ENCODE data around the gene KDM5C. TPM values are rescaled to one million over a fixed set of nuclear protein-coding genes. Genes with fewer than 3 reads are reported as not detected.

The KDM5C gene
- total RNA-seq, 1 donor from 2014 or later, result 62.4 TPM

GRCh38 chrX:53253293-53254020, 28.4 kb upstream of the KDM5C start:
- DNase-seq (ENCODE audit: low spot score in 2 of 2) (no peak), FAIRE-seq (no peak)

- no peak for FAIRE-seq
- DNase-seq (ENCODE audit: low spot score in 2 of 2), result no peak
These were observed 26.3 kb upstream of the KDM5C start for GRCh38 chrX:53251307-53251706.

GRCh38 chrX:53250556-53250955, 25.5 kb upstream of the KDM5C start:
- FAIRE-seq (no peak), DNase-seq (ENCODE audit: low spot score in 2 of 2) (no peak)

GRCh38 chrX:53249408-53250042, 24.5 kb upstream of the KDM5C start:
- FAIRE-seq (no peak), DNase-seq (ENCODE audit: low spot score in 2 of 2) (no peak)

- no peak for FAIRE-seq
- DNase-seq (ENCODE audit: low spot score in 2 of 2), result no peak
These were observed 22.9 kb upstream of the KDM5C start for GRCh38 chrX:53247928-53248327.

- DNase-seq (ENCODE audit: low spot score in 2 of 2), result no peak
- FAIRE-seq, result no peak
These were observed 21.2 kb upstream of the KDM5C start for GRCh38 chrX:53246231-53246630.

- FAIRE-seq, result no peak
- no peak for DNase-seq (ENCODE audit: low spot score in 2 of 2)
These were observed 19.6 kb upstream of the KDM5C start for GRCh38 chrX:53244610-53245009.

GRCh38 chrX:53242310-53242709, 17.3 kb upstream of the KDM5C start:
- no peak for FAIRE-seq
- no peak for DNase-seq (ENCODE audit: low spot score in 2 of 2)

- DNase-seq (ENCODE audit: low spot score in 2 of 2) (no peak), FAIRE-seq (no peak)
These were observed 16.6 kb upstream of the KDM5C start for GRCh38 chrX:53241558-53241957.

GRCh38 chrX:53239474-53239873, 14.5 kb upstream of the KDM5C start:
- DNase-seq (ENCODE audit: low spot score in 2 of 2) (no peak), FAIRE-seq (no peak)

- FAIRE-seq (no peak), DNase-seq (ENCODE audit: low spot score in 2 of 2) (no peak)
These were observed 12.0 kb upstream of the KDM5C start for GRCh38 chrX:53237056-53237455.

GRCh38 chrX:53236025-53236679, 11.1 kb upstream of the KDM5C start:
- DNase-seq (ENCODE audit: low spot score in 2 of 2), result no peak
- FAIRE-seq, result no peak

- DNase-seq (ENCODE audit: low spot score in 2 of 2), result no peak
- no peak for FAIRE-seq
These were observed 10.6 kb upstream of the KDM5C start for GRCh38 chrX:53235566-53235965.

- DNase-seq (ENCODE audit: low spot score in 2 of 2) (no peak), FAIRE-seq (no peak)
These were observed 9.5 kb upstream of the KDM5C start for GRCh38 chrX:53234484-53234883.

GRCh38 chrX:53233536-53233935, 8.5 kb upstream of the KDM5C start:
- no peak for DNase-seq (ENCODE audit: low spot score in 2 of 2)
- no peak for FAIRE-seq

GRCh38 chrX:53230116-53230515, 5.1 kb upstream of the KDM5C start:
- FAIRE-seq, result no peak
- DNase-seq (ENCODE audit: low spot score in 2 of 2), result no peak

- no peak for DNase-seq (ENCODE audit: low spot score in 2 of 2)
- no peak for FAIRE-seq
These were observed 2.3 kb upstream of the KDM5C start for GRCh38 chrX:53227224-53227765.

- DNase-seq (ENCODE audit: low spot score in 2 of 2), result no peak
- no peak for FAIRE-seq
These were observed 800 bp downstream of the KDM5C start for GRCh38 chrX:53223955-53224859.

GRCh38 chrX:53223068-53223693, 1.8 kb downstream of the KDM5C start:
- no peak for DNase-seq (ENCODE audit: low spot score in 2 of 2)
- FAIRE-seq, result no peak

GRCh38 chrX:53211391-53211978, 13.5 kb downstream of the KDM5C start:
- FAIRE-seq, result no peak
- no peak for DNase-seq (ENCODE audit: low spot score in 2 of 2)
